GM18499 (cell line): ENCODE results near the gene ADGRG7.

Source experiments
- ATAC-seq: cut with Tn5 transposase; IDR thresholded peaks from one replicate; pipeline ENCODE4 v1.9.1; 2021; ENCODE audit warnings: moderate number of reproducible peaks; ENCODE audit not compliant: insufficient read depth, unreplicated experiment

Gene ADGRG7

DNA sequence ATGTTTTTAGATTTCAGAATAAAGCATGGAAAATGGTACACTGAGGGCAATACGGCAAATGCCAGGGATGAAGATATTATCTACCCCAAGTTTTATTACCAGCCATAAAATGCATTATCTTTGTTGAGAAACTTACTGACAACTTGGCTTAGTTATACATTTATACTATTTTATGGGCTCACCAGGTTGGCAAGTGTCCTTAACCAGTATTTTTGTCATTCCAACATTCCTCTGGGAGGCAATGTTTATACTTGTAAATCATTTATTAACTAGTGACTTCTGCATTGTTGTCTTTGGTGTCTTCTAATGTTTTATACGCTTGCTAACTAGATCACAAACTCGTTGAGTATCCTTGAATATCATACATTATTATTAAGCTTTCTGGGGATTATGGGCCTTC is 18.0 kb upstream of the ADGRG7 start:
- no peak for ATAC-seq

DNA sequence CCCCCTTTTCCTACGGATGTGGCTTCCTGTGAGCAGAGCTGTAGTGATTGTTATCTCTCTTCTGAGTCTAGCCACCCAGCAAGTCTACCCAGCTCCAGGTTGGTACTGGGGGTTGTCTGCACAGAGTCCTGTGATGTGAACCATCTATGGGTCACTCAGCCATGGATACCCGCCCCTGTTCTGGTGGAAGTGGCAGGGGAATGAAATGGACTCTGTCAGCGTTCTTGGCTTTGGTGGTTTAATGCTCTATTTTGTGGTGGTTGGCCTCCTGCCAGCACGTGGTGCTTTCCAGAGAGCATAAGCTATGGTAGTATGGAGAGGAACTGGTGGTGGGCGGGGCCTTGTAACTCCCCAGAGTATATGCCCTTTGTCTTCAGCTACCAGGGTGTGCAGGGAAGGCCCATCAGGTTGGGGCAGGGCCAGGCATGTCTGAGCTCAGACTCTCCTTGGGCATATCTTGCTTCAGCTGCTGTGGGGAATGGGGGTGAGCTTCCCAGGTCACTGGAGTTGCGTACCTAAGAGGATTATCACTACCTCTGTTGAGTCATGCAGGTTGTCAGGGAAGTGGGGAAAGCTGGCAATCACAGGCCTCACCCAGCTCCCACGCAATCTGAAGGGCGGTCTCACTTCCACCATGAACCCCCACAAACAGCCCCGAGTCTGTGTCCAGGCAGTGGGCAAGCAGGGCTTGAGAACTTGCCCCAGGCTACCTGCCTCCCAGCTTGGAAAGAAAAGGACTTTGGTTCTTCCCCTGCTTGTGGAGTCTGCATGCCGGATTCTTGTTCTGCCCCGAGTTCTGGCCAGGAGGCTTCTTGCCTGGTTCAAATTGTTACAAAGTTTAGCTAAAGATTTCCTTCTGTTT is 9.0 kb upstream of the ADGRG7 start:
- no peak for ATAC-seq

DNA sequence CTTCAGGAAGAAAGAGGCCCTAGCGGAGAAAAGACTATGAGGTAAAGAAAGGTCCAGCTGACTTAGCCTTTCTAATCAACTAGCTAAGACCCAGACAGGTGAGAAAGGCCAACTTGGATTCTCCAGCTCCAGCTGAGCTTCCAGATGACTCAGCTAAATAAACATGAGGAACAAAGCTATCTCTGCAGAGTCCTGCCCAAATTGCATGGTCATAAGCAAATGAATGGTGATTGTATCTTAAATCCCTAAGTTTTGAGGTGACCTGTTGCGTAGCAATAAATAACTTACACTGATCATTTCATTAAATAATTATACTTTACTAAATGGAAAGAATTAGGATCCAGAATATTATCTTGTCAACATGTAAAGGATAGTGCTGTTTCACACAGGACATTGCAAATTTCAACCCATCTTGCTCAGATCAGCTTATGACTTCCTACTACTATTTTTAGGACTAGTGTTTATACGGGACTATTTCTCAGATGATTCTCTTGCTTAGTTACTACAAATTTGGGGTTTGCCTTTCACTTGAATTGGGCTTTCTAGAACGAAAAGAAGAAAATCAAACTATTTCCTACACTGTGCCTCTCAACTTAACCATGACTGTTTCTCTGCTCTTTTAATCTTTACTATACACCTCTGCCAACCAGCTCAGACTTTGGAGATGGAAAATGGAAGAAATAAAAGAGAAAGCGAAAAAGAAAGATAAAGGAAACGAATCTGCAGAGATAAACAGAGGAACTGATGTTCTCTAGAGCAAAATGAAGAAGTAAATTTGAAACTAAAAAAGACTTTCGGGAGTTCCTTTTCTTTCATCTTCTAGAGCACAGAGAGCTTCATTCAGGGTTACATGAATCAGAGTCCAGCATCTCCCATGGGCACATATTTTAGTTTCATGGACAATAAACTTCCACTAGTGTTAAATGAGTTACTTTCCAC is 6.6 kb upstream of the ADGRG7 start:
- no peak for ATAC-seq

DNA sequence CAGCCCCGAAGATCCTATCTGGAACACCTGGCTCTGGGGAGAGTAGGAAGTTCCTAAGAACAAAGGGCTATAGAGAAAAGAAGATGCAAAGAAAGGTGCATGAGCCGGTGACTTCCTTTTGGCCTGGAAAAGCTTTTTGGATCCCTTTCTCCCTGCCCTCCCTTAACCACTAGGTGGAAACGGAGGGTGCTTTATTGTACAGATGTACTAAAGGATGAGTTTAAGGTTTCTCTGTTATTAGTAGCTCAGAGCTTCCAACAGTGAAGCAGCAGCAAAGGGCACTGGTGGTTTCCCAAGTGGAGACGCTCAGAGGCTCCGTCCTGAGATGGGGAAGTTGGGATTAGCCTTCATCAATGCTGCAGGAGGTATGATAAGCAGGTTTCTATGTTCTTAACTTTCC is 5.9 kb upstream of the ADGRG7 start:
- ATAC-seq, result no peak

DNA sequence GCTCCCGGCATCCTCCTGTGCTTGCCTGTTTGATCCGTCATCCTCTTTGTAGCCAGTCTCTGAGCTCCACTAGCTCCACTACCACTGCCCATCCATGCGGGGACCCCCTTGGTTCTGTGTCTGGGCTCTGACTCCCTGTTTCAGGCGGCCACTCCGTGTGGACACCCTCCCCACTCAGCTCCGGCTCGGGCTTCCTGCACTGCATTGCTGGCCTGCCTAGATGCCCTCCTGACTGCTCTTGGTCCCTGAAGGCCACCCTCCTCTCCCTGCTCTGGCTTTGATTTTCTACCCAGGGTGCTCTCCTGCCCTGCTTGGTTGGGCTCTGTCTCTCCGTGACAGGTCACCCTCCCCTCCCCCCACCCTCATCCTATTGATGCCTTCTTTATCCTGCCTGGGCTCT is 4.0 kb upstream of the ADGRG7 start:
- ATAC-seq, result no peak

DNA sequence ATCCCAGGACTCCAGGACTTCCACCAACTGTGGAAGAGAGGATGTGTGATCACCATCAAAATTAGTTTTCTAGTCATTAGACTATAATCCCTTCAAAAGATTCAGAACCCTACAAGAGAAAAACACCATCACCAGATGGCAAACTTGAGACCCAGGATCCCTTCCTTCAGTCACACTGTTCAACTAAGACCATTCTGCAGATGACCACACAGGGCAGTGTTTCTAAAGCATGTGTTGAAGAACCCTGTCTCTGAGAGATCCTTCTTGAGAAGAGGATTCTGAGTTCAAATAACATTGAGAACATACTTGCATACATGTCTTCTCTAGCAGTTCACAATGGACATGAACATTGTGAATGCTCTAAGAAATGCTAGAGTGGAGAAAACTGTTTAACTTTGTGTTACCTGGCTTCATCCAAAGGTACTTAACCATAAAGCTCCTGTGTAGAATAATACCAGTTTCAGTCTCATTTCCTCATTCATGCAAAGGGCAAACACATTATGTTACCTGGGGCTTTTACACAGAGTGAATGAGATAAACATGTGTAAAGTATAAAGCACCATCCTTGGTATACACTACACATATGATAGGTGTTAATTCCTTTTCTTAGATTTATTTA is 2.4 kb upstream of the ADGRG7 start:
- ATAC-seq, result peak; percentile 82

DNA sequence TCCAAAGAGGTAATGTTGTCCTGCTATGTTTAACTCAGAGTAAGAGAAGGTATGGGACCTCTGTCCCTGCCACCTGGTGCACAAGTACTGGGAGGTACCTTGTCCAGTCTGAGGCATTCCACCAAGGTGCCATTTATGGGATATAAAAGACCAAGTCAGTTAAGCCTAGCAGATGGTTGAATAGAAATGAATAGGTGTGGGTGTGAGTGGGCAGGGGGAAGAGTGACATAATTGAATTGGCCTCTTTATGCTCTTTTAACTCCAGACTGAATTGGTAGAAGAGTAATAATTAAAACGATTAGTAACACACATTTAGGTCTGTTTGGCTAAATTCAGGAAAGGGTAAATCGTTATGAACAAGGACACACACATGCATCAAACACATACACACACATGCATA is 562 bp downstream of the ADGRG7 start:
- no peak for ATAC-seq

DNA sequence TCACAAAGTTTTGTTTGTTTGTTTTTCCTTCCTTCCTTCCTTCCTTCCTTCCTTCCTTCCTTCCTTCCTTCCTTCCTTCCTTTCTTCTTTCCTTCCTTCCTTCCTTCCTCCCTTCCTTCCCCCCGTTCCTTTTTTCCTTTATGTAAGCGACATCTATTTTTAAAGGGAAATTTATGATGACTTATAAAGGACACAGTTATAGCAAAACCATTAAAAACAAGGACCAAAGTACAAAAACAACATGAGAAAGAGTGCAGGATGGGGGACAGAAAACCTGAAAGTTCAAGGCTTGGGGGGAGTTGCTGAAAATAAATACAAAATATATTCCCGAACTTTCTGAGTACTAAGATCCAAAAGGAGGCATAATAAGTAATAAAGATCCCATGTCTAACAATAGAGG is 1.8 kb downstream of the ADGRG7 start:
- ATAC-seq, result no peak

DNA sequence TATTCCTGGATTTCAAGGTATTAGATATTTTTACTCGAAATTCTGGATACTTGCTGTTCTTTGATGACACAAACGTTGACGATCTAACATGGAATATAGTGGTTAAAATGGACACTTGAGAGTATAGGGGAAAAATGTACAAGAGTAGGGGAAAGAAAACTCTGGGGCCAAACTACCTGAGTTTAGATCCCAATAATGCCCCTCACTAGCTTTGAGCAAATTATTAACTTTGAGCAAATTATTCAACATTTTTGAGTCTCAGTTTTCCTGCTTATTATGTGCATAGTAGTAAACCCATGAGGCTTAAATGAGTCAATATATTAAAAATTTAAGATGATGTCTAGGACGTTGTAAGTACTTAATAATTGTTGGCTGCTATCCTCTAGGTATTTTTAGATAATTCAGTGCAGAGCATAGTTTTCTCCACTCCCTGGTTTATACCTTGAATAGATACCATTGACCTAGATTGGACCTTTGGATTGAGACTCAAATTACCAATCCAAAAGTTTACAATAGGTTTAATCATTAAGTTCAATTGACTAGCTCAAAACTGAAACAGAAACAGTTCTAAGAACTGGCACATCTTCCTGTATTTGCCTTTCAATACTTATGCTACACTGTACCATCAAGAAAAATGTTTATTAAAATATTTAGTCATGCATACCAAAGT is 4.5 kb downstream of the ADGRG7 start:
- no peak for ATAC-seq

DNA sequence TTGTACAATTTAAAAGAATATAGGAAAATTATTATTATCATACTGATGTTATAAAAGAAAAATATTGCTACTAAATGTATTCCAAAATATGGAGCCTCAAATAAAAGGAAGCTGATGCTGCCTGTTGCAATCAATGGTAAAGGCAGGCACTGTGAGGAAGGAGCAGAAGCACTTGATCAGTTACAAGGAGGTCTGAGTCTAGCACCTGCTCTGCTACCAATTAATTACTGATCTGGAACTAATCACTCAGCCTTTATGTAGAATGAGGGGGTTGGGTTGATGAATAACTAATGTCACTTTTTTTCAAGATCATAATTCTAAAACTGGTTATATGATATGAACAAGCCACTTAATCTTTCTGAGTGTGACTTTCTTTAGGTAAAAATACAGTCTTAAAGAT is 5.5 kb downstream of the ADGRG7 start:
- ATAC-seq, result no peak

DNA sequence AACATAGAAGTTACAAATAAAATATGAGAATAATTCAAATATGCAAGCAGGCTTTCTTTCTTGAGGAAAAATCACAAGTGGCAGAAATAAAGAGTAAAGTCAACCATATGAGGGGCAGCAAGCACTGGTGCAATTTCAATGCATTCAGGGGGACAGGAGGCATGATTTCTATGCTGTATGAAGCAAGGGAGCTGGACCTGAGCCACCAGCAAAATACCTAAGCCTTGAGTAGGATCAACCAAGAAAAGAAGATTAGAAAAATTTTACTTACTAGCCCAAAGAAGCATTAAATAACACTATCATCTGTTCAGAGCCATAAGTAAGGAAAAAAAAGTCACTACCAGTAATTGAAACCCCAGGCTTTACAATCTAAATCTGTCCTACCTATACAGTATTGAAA is 6.3 kb downstream of the ADGRG7 start:
- ATAC-seq, result no peak

DNA sequence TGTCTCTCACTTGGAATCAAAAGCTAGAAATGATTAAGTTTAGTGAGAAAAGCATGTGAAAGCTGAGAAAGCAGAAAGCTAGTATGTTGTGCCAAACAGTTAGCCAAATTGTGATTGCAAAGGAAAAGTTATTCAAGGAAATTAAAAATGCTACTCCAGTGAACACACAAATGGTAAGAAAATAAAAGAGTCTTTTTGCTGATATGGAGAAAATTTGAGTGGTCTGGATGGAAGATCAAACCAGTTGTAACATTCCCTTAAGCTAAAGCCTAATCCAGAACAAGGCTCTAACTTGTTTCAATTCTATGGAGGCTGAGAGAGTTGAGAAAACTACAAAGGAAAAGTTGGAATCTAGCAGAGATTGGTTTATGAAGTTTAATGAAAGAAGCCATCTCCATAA is 11.8 kb downstream of the ADGRG7 start:
- ATAC-seq, result no peak

DNA sequence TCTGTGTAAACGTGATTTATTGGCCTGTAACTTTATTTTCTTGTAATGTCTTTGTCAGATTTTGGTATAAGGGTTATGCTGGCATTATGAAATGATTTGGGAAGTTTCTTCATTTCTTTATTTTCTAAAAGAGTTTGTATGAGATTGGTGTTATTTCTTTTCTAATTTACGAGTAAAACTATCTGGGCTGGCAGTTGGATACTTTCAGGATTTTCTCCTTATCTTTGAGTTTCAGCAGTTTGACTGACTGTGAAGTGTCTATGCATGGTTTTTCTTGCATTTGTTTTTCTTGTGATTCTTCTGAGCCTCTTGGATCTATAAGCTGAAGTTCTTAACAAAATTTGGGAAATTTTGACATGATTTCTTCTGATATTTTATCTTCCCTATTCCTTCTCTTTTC is 18.1 kb downstream of the ADGRG7 start:
- ATAC-seq, result no peak

DNA sequence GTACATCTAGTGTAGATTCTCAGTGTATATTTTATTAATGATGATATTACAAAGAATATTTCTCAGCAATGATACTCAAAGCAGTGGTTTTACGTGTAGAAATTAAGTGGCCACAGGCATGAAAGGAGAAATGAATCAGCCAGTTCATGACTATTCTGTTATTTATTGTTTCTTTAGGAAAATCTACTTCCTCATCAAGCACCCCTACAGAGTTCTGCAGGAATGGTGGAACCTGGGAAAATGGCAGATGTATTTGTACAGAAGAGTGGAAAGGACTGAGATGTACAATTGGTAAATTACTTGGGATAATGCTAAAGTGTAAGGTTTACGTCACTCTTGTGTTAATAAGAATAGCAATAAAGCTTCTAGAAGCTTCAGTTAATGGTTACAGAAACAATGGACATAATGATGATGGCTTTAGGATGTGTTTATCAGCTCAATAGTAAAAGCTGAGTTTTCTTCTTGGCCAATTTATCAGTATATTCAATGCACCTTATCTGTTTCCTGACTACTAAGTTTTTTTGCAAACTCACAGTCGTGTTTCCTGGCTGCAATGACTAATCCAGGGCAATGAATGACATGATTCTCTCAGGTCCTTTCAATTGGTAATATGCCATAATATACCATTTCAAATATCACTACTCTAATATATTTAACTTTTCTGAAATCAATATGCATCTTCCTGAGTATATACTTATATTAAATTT is 20.2 kb downstream of the ADGRG7 start:
- ATAC-seq, result no peak

DNA sequence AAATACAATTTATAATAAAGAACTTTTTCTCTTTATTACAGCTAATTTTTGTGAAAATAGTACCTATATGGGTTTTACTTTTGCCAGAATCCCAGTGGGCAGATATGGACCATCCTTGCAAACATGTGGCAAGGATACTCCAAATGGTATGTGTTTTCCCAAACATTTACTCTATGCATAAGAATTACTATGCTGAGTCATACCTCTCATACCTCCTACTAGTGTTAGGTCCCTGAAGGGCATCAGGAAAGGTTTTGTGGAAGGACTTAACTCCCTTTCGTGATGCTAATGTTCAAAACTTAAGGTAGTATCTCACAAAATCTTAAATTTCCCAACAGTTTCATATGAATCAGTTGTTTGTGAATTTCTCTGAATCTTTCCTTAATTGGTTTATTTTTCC is 21.3 kb downstream of the ADGRG7 start:
- ATAC-seq, result no peak

DNA sequence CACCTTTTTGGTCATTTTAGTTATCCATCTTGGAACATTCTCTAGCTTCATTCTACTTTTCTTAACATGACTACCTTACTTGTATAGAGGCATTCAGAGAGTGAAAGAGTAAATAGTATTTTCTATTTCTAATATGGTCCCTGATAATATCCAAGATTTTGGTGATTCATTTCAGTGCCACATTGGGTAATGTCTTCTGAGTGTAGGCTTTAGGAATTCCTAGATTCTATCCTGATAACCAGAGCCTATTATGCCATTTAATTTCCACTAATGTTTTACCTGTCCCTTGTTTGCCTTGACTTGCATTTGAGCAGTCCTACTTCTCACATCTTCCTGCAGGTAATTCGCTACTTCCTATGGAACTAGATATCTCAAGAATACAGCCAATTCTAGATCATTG is 21.8 kb downstream of the ADGRG7 start:
- ATAC-seq, result no peak

DNA sequence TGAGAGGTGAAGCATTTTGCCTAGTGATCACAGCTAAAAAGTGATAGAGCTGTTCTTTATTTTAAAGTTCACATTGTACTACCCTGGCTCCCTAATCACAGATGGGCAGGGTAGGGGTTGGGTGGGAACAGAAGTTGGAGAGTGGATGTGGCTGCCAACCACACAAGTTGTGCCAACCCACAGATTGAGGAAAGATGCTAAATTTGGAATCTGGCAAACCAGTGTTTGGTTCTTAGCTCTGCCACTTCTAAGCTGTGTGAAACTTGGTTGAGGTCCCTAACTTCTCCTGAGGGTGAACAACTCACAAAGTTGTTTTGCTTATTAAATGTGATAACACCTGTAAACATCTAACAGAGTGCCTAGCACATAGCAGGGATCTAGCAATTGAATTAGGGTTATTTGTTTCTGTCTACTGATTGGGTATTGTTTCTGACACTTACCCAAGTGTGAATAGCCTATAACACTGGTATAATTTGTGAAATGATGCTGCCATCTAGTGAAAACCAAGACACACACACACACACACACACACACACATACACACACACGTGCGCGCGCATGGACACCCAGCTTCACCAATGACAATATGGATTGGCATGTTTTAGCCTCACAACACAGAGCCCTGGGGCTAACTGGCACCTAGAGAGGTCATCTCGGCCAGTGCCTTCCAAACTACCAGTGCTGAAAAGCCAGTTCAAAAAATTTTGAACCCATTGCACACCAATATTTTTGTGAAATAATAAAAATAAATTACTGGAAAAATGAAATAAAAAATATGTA is 25.3 kb downstream of the ADGRG7 start:
- no peak for ATAC-seq

DNA sequence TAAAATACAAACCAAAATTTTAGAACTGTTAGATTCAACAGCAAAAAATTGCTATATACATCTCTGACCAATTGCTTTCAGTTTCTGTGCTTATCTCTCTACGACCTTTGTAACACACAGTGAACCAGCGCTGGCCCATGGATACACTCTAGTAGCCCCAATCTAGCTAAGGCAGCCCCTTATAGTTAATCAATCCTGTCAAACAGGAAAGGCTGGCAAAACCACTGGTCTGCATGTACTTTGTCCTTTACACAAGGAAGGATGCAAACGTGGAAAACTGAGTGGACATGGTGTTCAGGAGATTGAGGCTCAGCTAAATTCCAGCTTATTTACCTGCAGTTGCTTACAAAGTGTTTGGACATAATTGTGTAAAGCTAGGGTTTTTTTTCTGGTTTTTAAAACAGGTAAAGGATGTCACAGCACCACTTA is 25.9 kb downstream of the ADGRG7 start:
- ATAC-seq, result no peak

DNA sequence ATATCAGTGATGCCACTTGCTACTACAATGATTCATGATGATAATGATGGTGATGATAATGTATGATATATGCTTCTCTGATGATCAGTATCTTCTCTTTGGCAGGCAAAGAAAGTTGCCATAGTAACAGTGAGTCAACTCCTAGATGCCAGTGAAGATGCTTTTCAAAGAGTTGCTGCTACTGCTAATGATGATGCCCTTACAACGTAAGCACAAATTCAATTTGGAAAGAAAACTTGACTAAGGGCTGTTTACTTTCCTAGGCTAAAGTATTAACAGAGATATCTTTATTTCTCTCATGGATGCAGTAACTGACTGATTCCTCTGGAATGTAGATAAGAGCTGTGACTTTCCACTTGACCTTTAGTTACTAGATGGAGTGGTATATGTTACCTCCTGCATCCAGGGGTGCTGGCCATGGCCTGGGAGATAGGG is 27.8 kb downstream of the ADGRG7 start:
- ATAC-seq, result no peak
